Amniotic stem cell (primary cell): ENCODE data around the gene AHCY.
A peak's percentile ranks its signal among the peaks of the same experiment; 100 is the strongest.
"Not testable (repeated sequence)": the region's sequence is repeated elsewhere in the genome, so short reads cannot be mapped to it uniquely, and the experiment has no call there.

Experiments
- DNase-seq: peaks from one replicate; lab custom pipeline; 2025; lab: John Stamatoyannopoulos, UW

Gene AHCY

GRCh38 chr20:34302723-34303533 lies at the start of gene AHCY:
Gene AHCY, minus strand, starts transcription at chr20:34303355. Its CDS starts 85 bp downstream, at chr20:34303270.
- DNase-seq: peak; percentile 92

GRCh38 chr20:34350095-34350494 lies 46.9 kb upstream of the AHCY start:
- no peak for DNase-seq

GRCh38 chr20:34347571-34347970 lies 44.4 kb upstream of the AHCY start:
- no peak for DNase-seq

GRCh38 chr20:34346533-34346865 lies 43.3 kb upstream of the AHCY start:
- not testable (repeated sequence) for DNase-seq

- DNase-seq: not testable (repeated sequence)
Observed at GRCh38 chr20:34345839-34346532, 42.8 kb upstream of the AHCY start.

GRCh38 chr20:34345402-34345736 lies 42.2 kb upstream of the AHCY start:
- no peak for DNase-seq

- no peak for DNase-seq
Observed at GRCh38 chr20:34344238-34344637, 41.1 kb upstream of the AHCY start.

- no peak for DNase-seq
Observed at GRCh38 chr20:34343458-34344211, 40.5 kb upstream of the AHCY start.

GRCh38 chr20:34341199-34341598 lies 38.0 kb upstream of the AHCY start:
- not testable (repeated sequence) for DNase-seq

GRCh38 chr20:34340726-34341125 lies 37.6 kb upstream of the AHCY start:
- not testable (repeated sequence) for DNase-seq

- DNase-seq: no peak
Observed at GRCh38 chr20:34337982-34338726, 35.0 kb upstream of the AHCY start.

GRCh38 chr20:34337544-34337943 lies 34.4 kb upstream of the AHCY start:
- no peak for DNase-seq

- DNase-seq: no peak
Observed at GRCh38 chr20:34334654-34335407, 31.7 kb upstream of the AHCY start.

GRCh38 chr20:34333786-34334185 lies 30.6 kb upstream of the AHCY start:
- no peak for DNase-seq

GRCh38 chr20:34332262-34332920 lies 29.2 kb upstream of the AHCY start:
- DNase-seq: no peak

- DNase-seq: no peak
Observed at GRCh38 chr20:34331838-34332237, 28.7 kb upstream of the AHCY start.

GRCh38 chr20:34330861-34331544 lies 27.8 kb upstream of the AHCY start:
- not testable (repeated sequence) for DNase-seq

- DNase-seq: no peak
Observed at GRCh38 chr20:34328928-34329677, 25.9 kb upstream of the AHCY start.

GRCh38 chr20:34328207-34328606 lies 25.1 kb upstream of the AHCY start:
- DNase-seq: not testable (repeated sequence)
